ENCODE measurements around the gene GNB1L.

GNB1L gene

GRCh38 chr22:19735665-19736510 lies 118.8 kb downstream of the GNB1L start:
- H3K9ac ChIP-seq (ENCODE audit: low read depth, low read length), result no peak overlapping the region
- no peaks in the 10 kb centered on the region for H3K27me3 ChIP-seq (ENCODE audit: control insufficient read depth, insufficient read depth, low read length)
- no peak overlapping the region for H3K4me3 ChIP-seq (ENCODE audit: low read length)
- no peaks in the 10 kb centered on the region for H3K9me3 ChIP-seq (replicated peaks; ENCODE audit: low read length)
- no peaks in the 10 kb centered on the region for H3K36me3 ChIP-seq (ENCODE audit: insufficient read depth, low read length)
- H3K4me2 ChIP-seq (ENCODE audit: low read length), result no peak overlapping the region
- peaks cover 5% of the 10 kb centered on the region for H3K4me1 ChIP-seq (ENCODE audit: control insufficient read depth, insufficient read depth, low read length)

DNA sequence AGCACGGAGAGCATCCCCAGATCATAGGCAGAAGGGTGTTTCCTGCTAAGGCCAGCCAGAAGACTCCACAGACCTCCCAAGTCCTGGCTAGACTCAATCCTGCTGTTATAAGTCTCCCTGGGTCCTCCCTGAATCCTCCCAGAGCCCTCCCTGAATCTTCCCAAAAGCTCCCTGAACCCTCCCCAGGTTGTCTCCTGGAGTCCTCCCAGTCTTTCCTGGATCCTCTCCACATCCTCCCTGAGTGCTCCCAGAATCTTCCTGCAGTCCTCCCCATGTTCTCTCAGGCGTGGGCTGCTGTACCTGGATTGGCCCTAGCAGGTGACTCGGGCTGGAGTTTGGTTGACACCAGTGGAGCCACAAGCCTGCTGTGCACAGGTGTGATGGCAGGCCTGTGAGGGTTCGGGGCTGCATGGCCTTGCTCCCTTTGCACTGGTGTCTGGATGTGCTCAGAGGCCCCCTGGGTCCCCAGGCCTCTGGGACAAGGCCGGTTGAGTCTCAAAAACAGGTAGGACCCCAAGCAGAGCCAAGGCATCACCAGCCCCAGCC lies 119.8 kb downstream of the GNB1L start:
- peaks cover 13% of the 10 kb centered on the region for H3K4me1 ChIP-seq (ENCODE audit: control insufficient read depth, insufficient read depth, low read length)
- no peaks in the 10 kb centered on the region for H3K9me3 ChIP-seq (replicated peaks; ENCODE audit: low read length)
- H3K36me3 ChIP-seq (ENCODE audit: insufficient read depth, low read length), result no peaks in the 10 kb centered on the region
- H3K9ac ChIP-seq (ENCODE audit: low read depth, low read length), result no peak overlapping the region
- no peaks in the 10 kb centered on the region for H3K27me3 ChIP-seq (ENCODE audit: control insufficient read depth, insufficient read depth, low read length)
- H3K4me3 ChIP-seq (ENCODE audit: low read length), result no peak overlapping the region
- H3K4me2 ChIP-seq (ENCODE audit: low read length), result no peak overlapping the region

DNA sequence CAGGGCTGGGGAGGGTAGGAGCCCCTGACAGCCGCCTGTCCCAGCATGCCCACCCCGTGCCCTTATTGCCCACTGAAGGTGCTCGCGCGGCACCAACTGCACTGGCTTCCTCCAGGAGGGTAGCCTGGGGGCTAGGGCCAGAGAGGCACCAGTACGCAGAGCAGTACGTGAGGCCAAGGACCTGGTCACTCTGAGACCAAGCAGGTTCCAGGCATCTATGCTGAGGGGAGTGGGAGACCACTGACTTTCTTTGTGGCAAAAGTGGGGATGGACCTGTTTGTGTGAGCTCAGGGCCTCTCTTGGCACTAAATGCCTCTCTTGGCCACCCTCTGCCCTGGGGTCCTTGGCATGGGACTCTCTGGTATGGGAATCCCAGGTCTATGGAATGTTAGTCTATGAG lies 120.5 kb downstream of the GNB1L start:
- no peak overlapping the region for H3K4me3 ChIP-seq (ENCODE audit: low read length)
- H3K27me3 ChIP-seq (ENCODE audit: control insufficient read depth, insufficient read depth, low read length), result no peaks in the 10 kb centered on the region
- H3K4me1 ChIP-seq (ENCODE audit: control insufficient read depth, insufficient read depth, low read length), result peaks cover 9% of the 10 kb centered on the region
- H3K4me2 ChIP-seq (ENCODE audit: low read length), result no peak overlapping the region
- no peaks in the 10 kb centered on the region for H3K36me3 ChIP-seq (ENCODE audit: insufficient read depth, low read length)
- H3K9ac ChIP-seq (ENCODE audit: low read depth, low read length), result no peak overlapping the region
- H3K9me3 ChIP-seq (replicated peaks; ENCODE audit: low read length), result no peaks in the 10 kb centered on the region

DNA sequence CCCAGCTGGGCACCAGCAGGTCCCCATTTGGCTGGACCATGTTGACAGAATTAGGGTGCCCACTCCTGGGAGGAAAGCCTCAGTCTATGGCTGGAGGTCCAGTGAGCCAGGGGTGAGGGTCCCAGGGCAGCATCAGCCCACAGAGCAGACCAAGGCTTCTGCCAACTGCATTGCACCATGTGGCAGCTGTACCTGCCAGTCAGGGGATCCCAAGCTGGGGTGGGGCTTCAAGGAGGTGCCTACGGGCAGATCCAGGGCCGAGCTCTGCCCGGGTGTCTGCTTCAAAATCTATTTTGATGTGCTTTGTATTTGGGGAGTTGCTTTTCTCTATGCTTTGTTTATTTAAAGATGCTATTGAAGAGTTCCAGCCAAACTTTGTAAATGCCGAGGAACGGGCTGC lies 120.9 kb downstream of the GNB1L start:
- Histone ChIP-seq H3K9ac (ENCODE audit: low read depth, low read length) (no peak overlapping the region), H3K4me2 (ENCODE audit: low read length) (no peak overlapping the region), H3K4me1 (ENCODE audit: control insufficient read depth, insufficient read depth, low read length) (peaks cover 9% of the 10 kb centered on the region), H3K4me3 (ENCODE audit: low read length) (no peak overlapping the region), H3K27me3 (ENCODE audit: control insufficient read depth, insufficient read depth, low read length) (no peaks in the 10 kb centered on the region), H3K36me3 (ENCODE audit: insufficient read depth, low read length) (no peaks in the 10 kb centered on the region), H3K9me3 (replicated peaks; ENCODE audit: low read length) (no peaks in the 10 kb centered on the region)
